GM12892 (cell line): Measurements from ENCODE around the gene OVCH1.

Experiments
- POLR2A ChIP-seq: IDR thresholded peaks from 2 replicates; pipeline ENCODE4 v1.6.1; 2011; ENCODE audit warnings: low read depth, low read length, control low read depth
- POLR2AphosphoS5 ChIP-seq: IDR thresholded peaks from 2 replicates; pipeline ENCODE4 v1.6.1; 2011; ENCODE audit warnings: low read depth, low read length, control low read depth
- TAF1 ChIP-seq: IDR thresholded peaks from 2 replicates; pipeline ENCODE4 v1.6.1; 2011; ENCODE audit warnings: low read depth, mild to moderate bottlenecking, control low read depth, low read length, borderline replicate concordance

DNA sequence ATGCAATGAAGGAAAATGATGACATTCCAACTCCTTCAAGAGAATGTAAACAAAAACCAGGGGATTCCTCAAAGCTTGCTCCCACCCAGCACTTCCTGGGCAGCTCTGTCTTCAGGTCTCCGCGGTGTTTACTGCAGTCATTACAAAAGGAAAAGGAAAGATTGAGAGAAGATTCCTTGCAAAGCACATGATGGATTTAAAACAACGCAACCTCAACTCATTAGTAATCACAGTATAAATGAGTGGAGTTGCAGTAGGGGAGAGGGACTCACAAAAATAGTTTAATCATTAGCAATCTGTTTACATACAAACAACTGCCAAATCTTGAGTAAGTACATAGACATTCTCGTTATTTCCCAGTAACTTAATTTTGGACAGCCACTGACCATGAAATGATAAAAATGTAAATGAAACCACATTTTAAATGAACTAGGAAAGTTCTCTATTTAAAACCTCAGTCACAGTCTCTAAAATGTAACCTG, 49.7 kb upstream of the OVCH1 start:
- no peak for TF ChIP-seq POLR2A
- no peak for TF ChIP-seq TAF1
- no peak for TF ChIP-seq POLR2AphosphoS5
